DOHH2 (cell line): ENCODE results near the gene KCNQ1.

Experiments
- H3F3A ChIP-seq: fragments of 200-600 bp; sonication (generic), shearing (Covaris generic); 2 replicates; pipeline ENCODE4 v1.6.0; 2016; ENCODE audit warnings: antibody characterized with exemption, mild to moderate bottlenecking; ENCODE audit not compliant: control insufficient read depth, insufficient read depth
- H3K27ac ChIP-seq: fragments of 200-600 bp; sonication (generic); 2 replicates; pipeline ENCODE4 v1.5.1; 2014; ENCODE audit warnings: low read depth, mild to moderate bottlenecking, low read length, moderate library complexity
- H3K27me3 ChIP-seq: fragments of 200-600 bp; sonication (generic); 2 replicates; pipeline ENCODE4 v1.6.1; 2014; ENCODE audit warnings: mild to moderate bottlenecking, low read length, mixed read lengths; ENCODE audit not compliant: control insufficient read depth
- H3K36me3 ChIP-seq: fragments of 200-600 bp; sonication (generic); 2 replicates; pipeline ENCODE4 v1.6.1; 2014; ENCODE audit warnings: mild to moderate bottlenecking, low read length, moderate library complexity, mixed read lengths; ENCODE audit not compliant: control insufficient read depth
- H3K4me1 ChIP-seq: fragments of 200-600 bp; sonication (generic); 2 replicates; pipeline ENCODE4 v1.6.1; 2014; ENCODE audit warnings: mild to moderate bottlenecking, low read length, mixed read lengths; ENCODE audit not compliant: control insufficient read depth
- H3K4me2 ChIP-seq: fragments of 200-600 bp; sonication (generic); 2 replicates; pipeline ENCODE4 v1.6.0; 2014; ENCODE audit warnings: mild to moderate bottlenecking, low read length, moderate library complexity
- H3K4me3 ChIP-seq: fragments of 200-600 bp; sonication (generic); 2 replicates; pipeline ENCODE4 v1.5.1; 2014; ENCODE audit warnings: mild to moderate bottlenecking, low read length, mixed read lengths
- H3K79me2 ChIP-seq: fragments of 200-600 bp; sonication (generic); 2 replicates; pipeline ENCODE4 v1.6.1; 2014; ENCODE audit warnings: mild to moderate bottlenecking, low read length, mixed read lengths; ENCODE audit not compliant: control insufficient read depth
- H3K9me2 ChIP-seq: fragments of 200-600 bp; sonication (generic); replicated peaks from 2 replicates; pipeline ENCODE4 v1.6.1; 2014; ENCODE audit warnings: mild to moderate bottlenecking, low read length, mixed read lengths; ENCODE audit not compliant: control insufficient read depth
- H3K9me3 ChIP-seq: fragments of 200-600 bp; sonication (generic); 2 replicates; pipeline ENCODE4 v1.6.1; 2014; ENCODE audit warnings: antibody characterized with exemption, low read length, mixed read lengths; ENCODE audit not compliant: control insufficient read depth, insufficient read depth
- H4K20me1 ChIP-seq: fragments of 200-600 bp; sonication (generic); 2 replicates; pipeline ENCODE4 v1.6.0; 2014; ENCODE audit warnings: low read depth, mild to moderate bottlenecking, antibody characterized with exemption, low read length, moderate library complexity; ENCODE audit not compliant: control insufficient read depth, insufficient read depth
- EZH2phosphoT487 ChIP-seq: fragments of 200-600 bp; sonication (generic); IDR thresholded peaks from 2 replicates; pipeline ENCODE4 v1.6.1; 2017; ENCODE audit warnings: borderline replicate concordance, mild to moderate bottlenecking, antibody characterized with exemption, low read length, moderate library complexity, mixed read lengths
- TF ChIP-seq, protein P1 (sequence below): fragments of 200-600 bp; sonication (generic); IDR thresholded peaks from one replicate; pipeline ENCODE4 v1.5.1; 2014; ENCODE audit warnings: antibody characterized with exemption, mild to moderate bottlenecking, low read depth, low read length; ENCODE audit not compliant: poor library complexity, severe bottlenecking

Gene KCNQ1

DNA sequence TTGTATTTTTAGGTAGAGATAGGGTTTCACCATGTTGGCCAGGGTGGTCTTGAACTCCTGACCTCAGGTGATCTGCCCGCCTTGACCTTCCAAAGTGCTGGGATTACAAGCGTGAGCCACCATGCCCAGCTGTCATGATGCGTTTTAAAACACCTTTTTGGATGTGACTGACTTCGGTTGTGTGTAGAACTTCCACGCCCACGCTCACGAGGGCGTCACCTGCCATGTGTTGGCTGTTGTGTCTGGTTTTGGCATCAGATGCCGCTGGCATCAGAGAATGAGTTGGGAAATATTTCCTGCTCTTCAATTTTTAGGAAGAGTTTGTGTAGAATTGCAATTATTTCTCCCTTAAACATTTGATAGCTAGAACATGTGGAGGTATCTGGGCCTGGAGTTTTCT, 109.1 kb downstream of the KCNQ1 start:
- H3K9me3 ChIP-seq: no peaks in the 10 kb centered on the region
- no peak overlapping the region for H3K4me2 ChIP-seq
- no peak overlapping the region for H3K27ac ChIP-seq
- H3K27me3 ChIP-seq: no peaks in the 10 kb centered on the region
- no peaks in the 10 kb centered on the region for H3K36me3 ChIP-seq
- H3K9me2 ChIP-seq: no peaks in the 10 kb centered on the region
- no peak overlapping the region for H3K4me3 ChIP-seq
- no peak for TF ChIP-seq EZH2phosphoT487
- TF ChIP-seq, protein P1, sequence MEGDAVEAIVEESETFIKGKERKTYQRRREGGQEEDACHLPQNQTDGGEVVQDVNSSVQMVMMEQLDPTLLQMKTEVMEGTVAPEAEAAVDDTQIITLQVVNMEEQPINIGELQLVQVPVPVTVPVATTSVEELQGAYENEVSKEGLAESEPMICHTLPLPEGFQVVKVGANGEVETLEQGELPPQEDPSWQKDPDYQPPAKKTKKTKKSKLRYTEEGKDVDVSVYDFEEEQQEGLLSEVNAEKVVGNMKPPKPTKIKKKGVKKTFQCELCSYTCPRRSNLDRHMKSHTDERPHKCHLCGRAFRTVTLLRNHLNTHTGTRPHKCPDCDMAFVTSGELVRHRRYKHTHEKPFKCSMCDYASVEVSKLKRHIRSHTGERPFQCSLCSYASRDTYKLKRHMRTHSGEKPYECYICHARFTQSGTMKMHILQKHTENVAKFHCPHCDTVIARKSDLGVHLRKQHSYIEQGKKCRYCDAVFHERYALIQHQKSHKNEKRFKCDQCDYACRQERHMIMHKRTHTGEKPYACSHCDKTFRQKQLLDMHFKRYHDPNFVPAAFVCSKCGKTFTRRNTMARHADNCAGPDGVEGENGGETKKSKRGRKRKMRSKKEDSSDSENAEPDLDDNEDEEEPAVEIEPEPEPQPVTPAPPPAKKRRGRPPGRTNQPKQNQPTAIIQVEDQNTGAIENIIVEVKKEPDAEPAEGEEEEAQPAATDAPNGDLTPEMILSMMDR: no peak
- no peaks in the 10 kb centered on the region for H4K20me1 ChIP-seq
- H3K79me2 ChIP-seq: no peaks in the 10 kb centered on the region
- H3K4me1 ChIP-seq: no peaks in the 10 kb centered on the region
- H3F3A ChIP-seq: no peaks in the 10 kb centered on the region

DNA sequence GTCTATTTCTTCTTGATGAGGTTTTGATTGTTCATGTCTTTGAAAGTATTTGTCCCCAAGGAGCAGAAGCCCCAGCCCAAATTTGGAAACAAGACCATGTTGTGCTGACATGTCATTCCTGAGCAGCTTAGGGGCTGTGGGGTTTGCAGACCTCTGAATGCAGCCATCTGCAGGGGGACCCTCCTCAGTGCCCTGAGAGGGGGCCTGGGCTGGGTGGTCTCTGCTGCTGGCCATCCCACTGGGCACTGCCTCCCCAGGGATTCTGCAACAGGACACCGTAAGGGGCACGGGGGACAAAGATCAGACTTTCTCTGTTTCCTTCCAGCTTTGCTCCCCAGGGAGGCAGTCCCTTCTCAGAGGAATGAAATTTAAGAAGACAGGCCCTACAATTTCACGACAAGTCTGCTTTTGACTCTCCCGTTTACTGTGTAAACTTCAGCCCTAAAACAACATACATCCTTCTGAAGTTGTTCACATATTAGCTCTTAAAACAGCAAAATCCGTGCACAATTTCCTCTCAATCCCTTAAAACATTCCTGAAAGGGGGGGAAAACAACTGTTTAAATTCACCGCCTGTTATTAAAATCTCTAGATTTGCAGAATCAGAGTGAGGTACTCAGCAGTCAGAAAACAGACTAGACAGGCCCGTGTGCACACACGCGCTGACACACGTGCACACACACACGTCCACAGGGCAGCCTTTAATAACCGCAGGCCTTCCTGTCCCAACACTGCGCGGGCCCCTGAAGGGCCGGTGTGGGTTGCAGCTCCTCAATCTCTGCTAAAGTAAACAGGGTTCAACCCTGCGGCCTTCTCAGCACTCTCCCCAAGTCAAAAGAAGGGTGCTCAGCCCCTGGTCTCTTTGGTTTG, 109.8 kb downstream of the KCNQ1 start:
- Histone ChIP-seq H3K79me2 (no peaks in the 10 kb centered on the region), H3K4me2 (no peak overlapping the region), H3K27ac (no peak overlapping the region), H3K4me3 (no peak overlapping the region), H3K27me3 (no peaks in the 10 kb centered on the region), H3K9me3 (no peaks in the 10 kb centered on the region), H3K4me1 (no peaks in the 10 kb centered on the region), H3K36me3 (no peaks in the 10 kb centered on the region), H4K20me1 (no peaks in the 10 kb centered on the region), H3F3A (no peaks in the 10 kb centered on the region), H3K9me2 (no peaks in the 10 kb centered on the region)
- TF ChIP-seq EZH2phosphoT487: no peak
- TF ChIP-seq, protein P1: no peak

DNA sequence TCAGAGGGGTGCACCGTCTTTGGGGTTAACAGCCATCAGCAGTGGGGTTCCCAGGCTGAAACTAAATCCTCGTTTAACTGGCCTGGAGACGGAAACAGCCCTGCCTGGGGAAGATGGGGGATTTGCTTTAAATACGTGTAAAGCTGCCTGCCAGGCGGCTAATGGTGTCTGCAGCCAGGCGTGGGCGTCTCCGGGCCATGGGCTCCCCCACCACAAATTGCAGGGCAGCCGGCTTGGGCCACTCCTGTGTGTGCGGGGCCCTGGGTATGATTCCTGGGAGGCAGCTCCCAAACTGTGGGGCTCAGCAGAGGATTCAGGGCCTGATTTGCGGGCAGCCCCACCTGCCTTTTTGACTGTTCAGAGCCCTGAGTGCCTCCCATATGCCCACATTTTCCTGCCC, 110.5 kb downstream of the KCNQ1 start:
- no peak overlapping the region for H3K4me3 ChIP-seq
- H3K4me1 ChIP-seq: no peaks in the 10 kb centered on the region
- TF ChIP-seq EZH2phosphoT487: no peak
- H3K9me2 ChIP-seq: no peaks in the 10 kb centered on the region
- H3K79me2 ChIP-seq: no peaks in the 10 kb centered on the region
- no peaks in the 10 kb centered on the region for H3K36me3 ChIP-seq
- H3K27ac ChIP-seq: no peak overlapping the region
- H3K4me2 ChIP-seq: no peak overlapping the region
- H3K27me3 ChIP-seq: no peaks in the 10 kb centered on the region
- H3K9me3 ChIP-seq: no peaks in the 10 kb centered on the region
- no peaks in the 10 kb centered on the region for H4K20me1 ChIP-seq
- no peaks in the 10 kb centered on the region for H3F3A ChIP-seq

DNA sequence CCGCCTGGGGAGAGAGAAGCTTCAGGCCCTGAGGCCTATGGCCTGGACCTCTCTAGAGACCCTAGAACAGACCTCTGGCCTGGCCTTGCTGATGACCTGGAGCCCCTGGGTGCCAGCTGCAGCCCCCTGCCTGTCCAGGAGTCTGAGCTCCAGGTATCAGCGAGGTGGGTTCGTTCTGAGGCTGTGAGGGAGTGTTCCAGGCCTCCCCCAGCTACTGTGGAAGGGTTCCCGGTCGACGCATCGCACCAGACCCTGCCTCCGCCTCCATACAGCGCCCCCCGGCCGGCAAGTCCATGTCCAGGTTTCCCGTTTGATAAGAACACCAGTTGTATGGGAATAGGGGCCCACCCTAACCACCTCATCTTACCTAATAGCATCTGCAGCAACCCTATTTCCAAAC, 111.1 kb downstream of the KCNQ1 start:
- Histone ChIP-seq H3K4me2 (no peak overlapping the region), H3K27me3 (no peaks in the 10 kb centered on the region), H3K79me2 (no peaks in the 10 kb centered on the region), H3K36me3 (no peaks in the 10 kb centered on the region), H3K9me2 (no peaks in the 10 kb centered on the region), H3K9me3 (no peaks in the 10 kb centered on the region), H3K4me1 (no peaks in the 10 kb centered on the region), H4K20me1 (no peaks in the 10 kb centered on the region), H3K27ac (no peak overlapping the region), H3K4me3 (no peak overlapping the region), H3F3A (no peaks in the 10 kb centered on the region)
- TF ChIP-seq, protein P1: no peak
- no peak for TF ChIP-seq EZH2phosphoT487
